ENCODE measurements around the gene CYB5D1.

GRCh38 chr17:7848739-7849129 is 9.1 kb upstream of the CYB5D1 start:
- no peak for TF ChIP-seq CTCF (IDR thresholded peaks at IDR 0.05)
- no peak for TF ChIP-seq ZFX (IDR thresholded peaks at IDR 0.05; ENCODE audit: borderline replicate concordance)

Measured in 22Rv1 (cell line).